Measurements from ENCODE around the gene SIAH3. TPM values are rescaled to one million over a fixed set of nuclear protein-coding genes. Genes with fewer than 3 reads are reported as not detected.

Gene SIAH3
- total RNA-seq, 1 experiment from 2014 or later: not detected

DNA sequence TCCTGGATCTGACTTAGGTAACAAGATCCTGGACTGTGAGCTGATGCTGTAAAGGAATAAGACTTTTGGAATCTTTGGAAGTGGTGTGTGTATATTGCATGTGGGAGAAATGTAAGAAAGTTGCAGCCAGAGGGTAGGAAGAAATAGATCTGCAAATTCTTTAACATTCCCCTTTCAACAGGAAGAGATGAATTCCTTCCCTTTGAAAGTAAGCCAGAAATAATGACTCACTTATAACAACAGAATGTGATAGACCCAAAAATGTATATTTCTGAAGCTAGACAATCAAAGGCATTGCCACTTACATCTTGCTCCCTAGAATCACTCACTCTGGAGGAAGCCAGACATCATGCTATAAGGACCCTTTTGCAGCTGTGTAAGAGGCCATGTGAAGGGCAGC, 9.8 kb upstream of the SIAH3 start:
- no peak for DNase-seq (ENCODE audit: low spot score)

DNA sequence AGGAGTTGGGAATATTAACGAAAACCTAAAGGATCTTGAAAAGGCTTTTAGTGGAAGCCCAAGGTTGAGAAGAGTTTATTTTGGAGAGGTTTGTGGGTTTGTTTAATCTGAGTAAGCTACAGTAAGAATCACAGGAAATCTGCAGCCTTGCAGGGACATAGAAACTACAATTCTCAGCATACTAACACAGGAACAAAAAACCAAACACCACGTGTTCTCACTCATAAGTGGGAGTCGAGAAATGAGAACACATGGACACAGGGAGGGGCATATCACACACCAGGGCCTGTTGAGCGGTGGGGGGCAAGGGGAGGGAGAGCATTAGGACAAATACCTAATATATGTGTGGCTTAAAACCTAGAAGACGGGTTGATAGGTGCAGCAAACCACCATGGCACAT, 8.7 kb upstream of the SIAH3 start:
- DNase-seq (ENCODE audit: low spot score): no peak

DNA sequence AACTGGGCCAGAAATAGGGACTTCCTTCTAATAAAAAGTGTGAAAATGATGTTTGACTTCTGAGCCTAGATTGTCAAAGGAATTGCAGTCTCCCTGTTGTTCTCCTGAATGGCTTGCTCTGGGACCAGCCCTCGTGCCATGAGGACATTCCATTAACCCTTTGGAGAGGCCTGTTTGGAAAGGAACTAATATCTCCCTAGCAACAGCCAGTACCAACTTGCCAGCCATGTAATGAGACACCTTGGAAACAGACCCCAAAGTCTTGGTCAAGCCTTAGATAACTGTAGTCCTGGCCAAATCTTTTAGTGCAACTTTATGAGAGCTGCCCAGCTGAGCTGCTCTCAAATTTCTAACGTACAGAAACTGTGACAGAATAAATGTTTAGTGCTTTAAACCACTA, 8.2 kb upstream of the SIAH3 start:
- DNase-seq (ENCODE audit: low spot score): no peak

DNA sequence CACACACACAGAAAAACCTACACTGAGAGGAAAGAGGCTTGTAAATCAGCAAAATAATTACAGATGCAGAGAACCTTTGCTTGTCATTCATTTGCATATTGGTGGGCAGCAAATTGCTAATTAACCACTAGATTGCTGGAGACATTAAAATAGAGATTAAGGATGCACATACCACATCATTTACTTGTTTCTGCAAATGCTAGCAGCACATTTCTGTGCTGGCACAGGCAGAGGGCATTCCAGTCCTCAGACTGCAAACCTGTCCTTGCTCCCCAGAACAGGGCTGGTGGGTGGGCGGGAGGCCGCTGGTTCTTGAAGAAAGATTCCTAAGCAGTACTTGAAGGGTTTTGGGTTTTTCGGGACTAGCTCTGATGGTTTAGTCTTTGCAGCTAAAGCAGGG, 941 bp upstream of the SIAH3 start:
- no peak for DNase-seq (ENCODE audit: low spot score)

DNA sequence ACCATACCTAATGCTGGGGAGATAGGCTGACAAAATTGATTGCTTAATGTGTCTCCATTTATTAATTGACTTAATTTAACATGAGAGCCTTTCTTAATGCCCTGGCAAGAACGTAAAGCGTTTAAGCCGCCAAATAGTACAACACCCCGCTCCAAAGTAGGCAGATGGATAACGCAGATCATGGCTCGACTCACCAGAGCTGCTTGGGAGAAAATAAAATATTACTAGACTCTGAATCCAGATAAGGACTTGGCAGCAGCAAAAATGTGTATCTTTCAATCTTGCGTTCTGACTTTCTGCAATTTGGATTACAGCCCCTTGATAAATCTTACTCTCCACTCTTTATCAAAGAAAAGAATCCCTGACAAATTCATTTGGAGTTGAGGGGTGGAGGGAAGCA, 403 bp upstream of the SIAH3 start:
- no peak for DNase-seq (ENCODE audit: low spot score)

DNA sequence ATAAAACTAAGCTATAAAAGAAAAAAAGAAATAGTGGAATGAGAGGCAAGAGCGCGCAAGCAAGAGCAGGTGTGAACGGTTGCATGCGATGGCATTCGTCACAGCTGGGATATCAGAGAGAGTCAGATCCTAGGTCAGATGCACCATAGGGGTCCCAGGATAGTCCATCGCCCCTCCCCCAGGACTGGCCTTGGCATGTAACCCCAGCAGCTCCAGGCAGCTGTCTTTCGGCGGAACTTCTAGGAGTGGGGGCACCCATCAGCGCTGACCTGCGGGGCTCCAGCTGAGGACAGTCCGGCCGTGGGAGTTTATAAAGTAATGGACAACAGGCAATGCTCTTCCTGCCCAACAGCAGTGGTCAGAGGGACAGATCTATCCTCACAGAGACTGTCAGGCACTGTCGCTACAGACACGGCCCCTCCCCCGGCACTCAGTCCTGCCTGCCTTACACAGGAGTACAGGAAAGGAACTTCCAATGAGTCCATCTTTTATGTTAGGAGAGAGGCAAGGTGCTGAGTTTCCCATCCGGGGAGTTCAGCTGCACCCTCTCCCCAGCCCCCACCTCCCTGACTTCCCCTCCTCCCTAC, 1.4 kb downstream of the SIAH3 start:
- no peak for DNase-seq (ENCODE audit: low spot score)

DNA sequence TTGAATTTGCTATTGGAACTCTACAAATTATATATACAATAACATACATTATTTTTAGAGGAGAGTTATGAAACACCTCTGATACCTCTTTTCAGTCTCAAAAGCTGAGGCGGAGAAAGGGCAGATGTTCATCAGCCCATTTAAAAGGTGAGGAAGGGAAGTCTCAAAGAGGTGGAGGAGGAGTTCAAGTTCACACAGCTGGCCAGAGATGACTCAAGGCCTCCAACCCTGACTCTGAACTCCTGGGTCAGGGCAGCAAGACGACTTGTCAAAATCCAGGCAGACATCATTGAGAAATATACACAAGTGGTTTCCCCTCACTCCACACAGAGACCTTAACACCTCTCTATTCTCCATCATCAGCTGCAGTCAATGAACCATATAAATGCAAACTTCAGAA, 2.1 kb downstream of the SIAH3 start:
- no peak for DNase-seq (ENCODE audit: low spot score)

DNA sequence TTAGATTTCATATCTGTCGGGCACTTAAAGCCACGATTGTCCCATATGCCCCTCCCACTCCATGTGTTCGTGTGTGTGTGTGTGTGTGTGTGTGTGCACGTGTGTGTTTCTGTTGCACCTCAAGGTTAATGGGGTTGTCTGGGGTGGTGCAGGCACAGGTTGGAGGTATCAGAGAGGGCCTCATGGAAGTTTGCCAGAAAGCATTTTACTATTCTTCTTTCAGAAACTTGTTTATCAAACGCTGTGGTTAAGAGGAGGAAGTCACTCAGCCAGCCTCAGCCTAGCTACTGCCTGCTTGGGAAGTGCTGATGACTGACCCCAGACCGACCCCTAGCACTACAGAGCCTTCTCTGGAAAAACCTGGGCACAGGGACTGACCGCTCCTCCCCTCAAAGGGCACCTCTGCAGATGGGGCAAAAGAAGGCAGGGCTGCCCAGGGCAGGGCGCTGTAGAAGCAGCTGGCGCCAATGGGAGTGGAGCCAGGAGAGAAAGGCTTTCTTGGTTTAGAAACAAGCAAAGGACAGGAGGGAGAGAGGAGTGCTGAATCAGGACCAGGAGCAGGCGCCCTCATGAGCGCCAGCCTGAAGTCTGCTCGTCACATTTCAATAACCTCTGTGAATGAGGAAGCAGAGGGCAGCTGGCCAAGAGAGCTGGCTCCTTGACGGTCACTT, 3.9 kb downstream of the SIAH3 start:
- peak; percentile 89 for DNase-seq (ENCODE audit: low spot score)

DNA sequence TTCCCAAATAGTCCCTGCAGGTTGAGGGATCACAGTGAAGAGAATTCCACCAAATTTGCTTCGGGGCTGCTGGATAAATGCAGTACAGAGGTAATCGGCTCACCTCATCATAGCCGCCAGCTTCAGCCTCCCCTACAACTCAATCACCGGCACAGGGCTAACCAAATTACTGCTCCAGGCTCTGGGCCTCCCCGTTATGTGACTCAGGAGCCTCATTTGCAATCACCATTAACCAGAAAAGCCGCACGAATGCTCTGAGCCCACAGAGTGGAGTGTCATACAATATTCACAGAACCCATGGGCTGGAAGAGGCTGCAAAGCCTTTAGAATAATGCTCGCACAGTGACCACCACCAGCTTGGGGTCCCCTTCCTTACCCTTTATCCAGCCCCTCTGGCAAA, 4.9 kb downstream of the SIAH3 start:
- no peak for DNase-seq (ENCODE audit: low spot score)

DNA sequence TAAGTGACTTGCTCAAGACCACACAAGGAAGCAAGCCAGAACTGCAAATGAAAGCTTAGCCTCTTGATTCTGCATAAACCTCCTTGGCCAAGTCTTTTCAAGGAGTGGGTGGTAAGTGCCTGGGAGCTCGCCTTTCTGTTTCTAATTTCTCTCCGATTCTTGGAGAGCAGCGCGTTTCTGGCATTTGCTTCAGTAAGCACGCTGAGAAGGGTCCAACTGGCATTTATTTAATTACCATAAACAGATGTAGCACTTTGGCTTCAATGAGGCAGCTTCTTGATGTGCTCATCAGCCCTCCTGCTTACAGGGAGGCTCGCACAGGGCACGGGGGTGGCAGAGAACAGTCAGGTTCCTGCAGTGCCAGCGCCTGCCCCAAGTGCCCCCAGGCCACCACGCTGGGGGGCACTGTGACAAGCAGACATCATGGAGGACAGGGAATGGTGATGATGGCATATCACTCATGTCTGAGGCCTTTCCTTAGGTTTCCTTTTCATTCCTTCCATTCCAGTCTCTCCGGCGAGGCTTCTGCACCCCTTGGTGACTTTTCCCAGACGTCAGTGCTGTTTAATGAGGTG, 13.3 kb downstream of the SIAH3 start:
- no peak for DNase-seq (ENCODE audit: low spot score)

DNA sequence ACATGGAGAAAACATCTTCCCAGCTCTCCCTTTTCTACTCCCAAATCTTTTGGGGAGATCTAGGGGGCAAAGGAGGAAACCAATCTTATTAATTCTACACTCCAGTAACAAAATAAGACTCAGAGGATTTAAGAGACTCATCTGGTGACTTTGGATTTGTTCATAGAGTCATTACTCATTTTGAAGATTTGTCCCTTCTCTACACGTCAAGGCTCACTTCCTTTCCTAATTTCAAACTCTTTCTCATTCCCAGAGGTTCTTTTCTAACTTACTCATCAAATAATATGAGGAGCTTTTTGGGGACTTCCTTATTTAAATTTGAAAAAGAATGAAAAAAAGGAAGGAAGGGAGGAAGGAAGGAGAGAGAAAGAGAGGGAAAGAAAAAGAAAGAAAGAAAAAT, 14.4 kb downstream of the SIAH3 start:
- no peak for DNase-seq (ENCODE audit: low spot score)

DNA sequence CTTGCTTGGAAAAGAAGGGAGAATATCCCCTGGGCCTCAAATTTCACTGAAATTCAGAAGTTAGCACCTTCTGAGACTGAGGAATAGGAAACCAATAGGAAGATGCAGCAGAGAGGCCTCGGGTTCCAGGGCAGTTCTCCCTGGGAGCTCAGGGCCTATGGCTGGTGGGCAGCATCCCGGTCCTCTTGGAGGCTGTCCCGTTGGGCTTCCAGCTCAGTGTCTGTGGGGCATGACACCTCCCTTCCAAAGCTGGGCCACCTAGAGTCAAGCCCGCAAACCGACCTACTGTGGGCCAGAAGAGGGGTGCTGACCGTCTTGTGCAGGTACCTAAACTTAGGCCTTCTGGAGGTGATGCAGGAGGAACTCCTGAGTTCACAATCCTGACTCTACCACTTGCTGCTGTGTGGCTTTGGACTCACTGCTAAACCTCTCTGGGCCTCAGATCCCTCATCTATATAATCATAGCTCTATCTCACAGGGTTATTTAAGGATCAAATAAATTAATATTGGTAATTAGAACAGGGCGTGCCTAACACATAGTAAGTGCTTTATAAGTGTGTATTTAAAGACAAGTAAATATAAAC, 17.1 kb downstream of the SIAH3 start:
- no peak for DNase-seq (ENCODE audit: low spot score)

DNA sequence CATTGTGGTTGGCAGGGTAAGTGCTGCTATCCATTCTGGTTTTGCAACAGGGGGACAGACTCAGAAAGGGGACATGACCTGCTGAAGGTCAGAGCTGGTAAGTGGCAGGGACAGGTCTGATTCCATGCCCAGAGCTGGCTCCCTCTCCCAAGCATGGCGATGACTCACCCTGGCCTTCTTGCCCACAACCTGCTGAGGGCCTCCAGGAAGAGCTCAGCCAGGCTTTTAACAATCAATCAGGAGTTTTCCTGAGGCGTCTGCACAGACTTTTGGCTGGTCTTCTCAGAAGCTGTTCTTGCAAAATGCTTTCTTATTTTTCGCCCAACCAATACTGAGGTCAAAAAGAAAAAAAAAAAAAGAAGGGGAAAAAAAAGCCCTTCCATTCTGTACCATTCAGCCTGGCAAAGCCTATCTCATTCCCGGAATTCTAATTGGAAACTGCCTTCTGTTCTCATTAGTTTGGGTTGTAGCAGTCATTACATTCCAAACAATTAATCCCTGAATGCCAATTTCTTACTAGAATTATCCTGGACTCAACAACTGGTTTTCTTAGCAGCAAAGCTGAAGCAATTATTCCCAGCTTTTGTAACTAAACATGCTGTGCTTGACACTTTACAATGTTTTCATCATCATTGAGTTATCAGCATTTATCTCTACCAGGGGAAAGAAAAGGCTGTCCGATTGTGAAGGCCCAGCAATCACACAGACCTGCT, 17.7 kb downstream of the SIAH3 start:
- peak; percentile 74 for DNase-seq (ENCODE audit: low spot score)

DNA sequence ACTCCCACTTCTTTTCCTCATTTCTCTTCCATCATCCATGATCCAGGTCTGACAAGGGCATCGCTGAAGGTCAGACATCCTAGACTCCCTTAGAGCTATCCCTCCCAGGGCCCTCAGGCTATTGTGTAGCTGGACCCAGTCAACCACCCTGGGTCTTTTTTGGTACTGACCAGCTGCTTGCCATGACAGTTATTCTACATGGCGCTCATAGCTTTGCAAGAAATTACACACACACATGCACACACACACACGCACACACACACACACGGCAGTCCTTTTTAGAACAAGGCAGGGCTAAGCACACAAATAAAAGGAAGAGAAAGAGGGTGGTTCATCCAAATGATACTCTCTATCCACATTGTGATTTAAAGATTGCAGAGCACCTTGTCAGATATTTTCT, 18.3 kb downstream of the SIAH3 start:
- DNase-seq (ENCODE audit: low spot score): no peak

DNA sequence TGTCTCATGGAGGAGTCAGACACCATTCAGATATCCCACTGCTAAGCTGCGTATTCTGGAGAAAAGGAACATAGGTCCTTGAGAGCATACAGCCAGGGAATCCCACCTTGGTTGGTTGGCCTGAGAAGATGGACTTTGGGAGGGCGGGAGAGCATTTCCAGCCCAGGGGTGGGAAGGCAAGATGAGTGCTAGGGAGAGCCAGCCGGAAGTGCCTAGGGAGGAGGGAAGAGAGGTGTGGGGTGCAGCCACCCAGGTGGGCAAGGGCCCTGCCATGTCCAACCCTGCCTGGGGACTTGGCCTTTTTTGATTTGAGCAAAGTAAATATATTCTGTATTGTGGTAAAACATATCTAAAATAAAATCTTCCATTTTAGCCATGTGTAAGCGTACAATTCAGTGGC, 19.7 kb downstream of the SIAH3 start:
- DNase-seq (ENCODE audit: low spot score): no peak

DNA sequence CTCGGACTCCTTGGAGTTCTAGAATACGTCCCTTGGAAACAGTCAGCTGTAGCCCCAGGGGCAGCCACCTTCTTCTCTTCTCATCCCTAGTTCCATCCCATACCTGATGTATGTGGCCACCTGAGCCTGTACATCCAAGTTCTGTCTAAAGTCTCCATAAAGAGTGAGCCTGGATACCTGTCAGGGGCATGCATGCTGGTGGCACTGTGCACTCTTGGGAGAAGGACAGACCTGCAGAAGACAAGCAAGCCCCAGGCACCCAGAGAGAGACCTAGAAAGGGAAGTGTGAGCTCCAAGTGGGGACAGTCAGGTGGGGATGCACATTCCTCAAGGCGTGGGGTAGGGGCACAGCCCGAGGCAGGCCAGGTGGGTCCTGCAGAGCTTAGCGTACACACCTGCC, 21.4 kb downstream of the SIAH3 start:
- DNase-seq (ENCODE audit: low spot score): no peak

DNA sequence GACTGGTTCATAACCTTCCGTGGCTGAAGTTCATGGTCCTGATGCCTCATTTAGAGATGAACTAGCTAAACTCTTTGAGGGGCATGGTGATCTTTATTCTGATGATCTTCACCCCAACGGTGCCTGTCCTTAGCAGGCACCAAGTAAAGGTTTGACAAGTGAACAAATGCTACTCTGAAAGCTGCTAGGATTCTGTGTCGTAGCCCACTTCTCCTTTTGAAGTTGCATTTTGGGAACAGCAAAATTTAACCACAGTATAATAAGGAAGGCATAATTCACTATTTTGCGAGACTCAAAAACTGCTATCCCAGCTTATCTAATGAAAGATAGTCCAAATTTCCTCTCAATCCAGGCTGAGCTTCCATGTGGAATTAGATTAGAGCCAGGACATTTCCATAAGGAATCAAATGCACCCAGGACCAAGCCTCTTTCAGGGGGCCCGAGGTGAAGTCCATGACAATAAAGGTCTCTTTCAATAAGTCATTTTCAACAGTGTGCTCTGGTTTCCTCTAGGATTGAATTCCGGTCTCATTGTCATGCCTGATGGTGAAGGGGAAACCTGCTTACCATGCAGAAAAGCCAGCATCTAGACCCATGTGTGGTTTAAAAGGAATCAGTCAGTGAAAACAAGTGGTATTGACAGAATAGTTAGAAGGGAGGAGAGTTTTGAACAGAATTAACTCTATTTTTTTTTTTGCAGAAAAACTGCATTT, 23.1 kb downstream of the SIAH3 start:
- no peak for DNase-seq (ENCODE audit: low spot score)

DNA sequence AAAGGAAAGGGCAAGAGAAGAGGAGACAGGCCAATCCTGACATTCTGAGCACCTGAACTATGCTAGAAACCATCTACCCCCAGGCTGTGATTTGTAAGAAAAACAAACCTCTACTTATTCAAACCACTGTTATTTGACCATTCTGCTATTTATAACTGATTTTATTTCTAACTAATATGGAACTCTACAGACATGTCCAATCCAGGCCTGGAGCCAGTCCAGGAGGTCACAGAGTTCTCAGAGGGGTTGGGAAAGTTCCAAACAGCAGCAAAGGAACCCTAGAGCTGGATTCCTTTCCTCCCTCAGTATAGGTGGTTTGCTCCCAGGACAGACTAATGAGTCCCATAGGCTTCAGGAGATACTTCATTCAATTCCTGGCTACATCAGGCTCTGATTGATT, 24.2 kb downstream of the SIAH3 start:
- no peak for DNase-seq (ENCODE audit: low spot score)

DNA sequence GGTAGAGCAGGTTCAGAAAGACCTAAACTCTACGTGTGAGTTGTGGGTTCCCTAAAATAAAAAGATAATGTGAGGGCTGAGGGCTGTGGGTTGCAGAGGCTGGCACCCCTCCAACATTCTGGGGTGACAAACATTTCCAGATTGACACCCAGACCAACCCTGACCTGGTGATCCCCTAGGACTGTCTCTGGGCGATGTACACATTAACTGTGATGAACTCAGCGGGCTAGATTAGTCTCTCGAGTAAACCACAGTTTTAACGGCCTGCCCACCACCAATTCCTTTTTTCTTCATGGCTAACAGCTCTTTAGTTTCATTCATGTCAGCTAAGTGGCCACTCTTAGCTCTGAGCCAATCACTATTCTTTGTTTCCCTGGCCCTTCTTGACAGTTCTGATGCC, 24.8 kb downstream of the SIAH3 start:
- no peak for DNase-seq (ENCODE audit: low spot score)

DNA sequence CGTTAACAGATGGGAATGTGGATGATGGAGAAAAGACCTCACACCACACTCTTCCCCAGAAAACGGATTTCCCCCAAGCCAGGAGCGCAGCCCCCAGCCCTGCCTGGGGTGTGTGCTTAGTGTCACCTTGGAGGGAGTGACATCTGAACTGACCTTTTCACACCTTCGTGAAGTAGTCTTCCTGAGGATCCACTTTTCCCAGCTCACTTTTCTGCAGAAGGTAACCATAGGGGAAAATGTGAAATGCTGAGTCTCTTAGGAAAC, 26.2 kb downstream of the SIAH3 start:
- DNase-seq (ENCODE audit: low spot score): no peak

DNA sequence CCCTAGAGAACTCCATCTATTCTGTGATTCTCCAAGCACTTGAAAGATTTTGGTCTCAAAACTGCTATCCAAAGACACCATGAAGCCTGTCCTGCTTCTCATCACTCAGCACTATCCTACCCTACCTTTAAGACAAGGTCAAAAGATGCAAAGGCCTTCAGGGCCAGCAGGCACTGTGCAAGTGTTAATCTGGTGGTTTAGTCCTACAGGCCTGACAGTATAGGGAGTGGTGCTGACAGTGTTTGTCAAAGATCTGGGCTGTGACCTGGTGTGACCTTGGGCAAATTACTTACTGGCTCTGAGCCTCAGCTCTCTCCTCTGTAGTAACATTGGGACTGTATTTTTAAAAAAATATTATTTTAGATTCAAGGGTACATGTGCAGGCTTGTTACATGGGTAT, 28.0 kb downstream of the SIAH3 start:
- DNase-seq (ENCODE audit: low spot score): no peak

DNA sequence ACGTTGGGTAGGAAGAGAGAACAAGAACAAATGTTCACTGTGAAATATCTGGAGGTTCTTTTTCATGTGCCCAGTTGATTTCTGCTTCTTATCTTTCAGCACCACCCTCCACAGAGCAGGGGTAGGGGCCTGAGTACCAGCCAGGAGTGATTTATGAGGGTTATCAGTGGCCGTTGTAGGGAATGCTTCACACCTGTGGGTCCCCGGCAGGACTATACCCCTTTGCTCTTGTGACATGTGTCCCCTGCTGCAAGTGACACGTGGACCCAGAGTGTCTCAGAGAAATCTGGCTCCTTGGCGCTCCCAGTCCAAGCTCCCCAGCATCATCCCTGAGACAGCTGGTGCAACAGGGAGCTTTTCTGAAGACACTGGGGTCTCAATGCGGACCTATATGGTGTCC, 29.7 kb downstream of the SIAH3 start:
- DNase-seq (ENCODE audit: low spot score): no peak
